Muscle of leg (tissue), 11 donors: ENCODE data around the gene SRPK1. TPM values are rescaled to one million over a fixed set of nuclear protein-coding genes. Genes with fewer than 3 reads are reported as not detected.
"Not testable (repeated sequence)": the region's sequence is repeated elsewhere in the genome, so short reads cannot be mapped to it uniquely, and the experiment has no call there.

Experiments
- DNase-seq: peaks from one replicate; pipeline ENCODE4 v3.0.0; 2013
- H3K27ac ChIP-seq: one replicate; pipeline ENCODE4 v1.5.1; 2013; ENCODE audit warnings: mild to moderate bottlenecking, low read length, control low read depth
- H3K27me3 ChIP-seq: one replicate; pipeline ENCODE4 v1.6.1; 2013; ENCODE audit warnings: low read length; ENCODE audit not compliant: control insufficient read depth, insufficient read depth
- H3K36me3 ChIP-seq: one replicate; pipeline ENCODE4 v1.6.1; 2013; ENCODE audit warnings: low read length; ENCODE audit not compliant: control insufficient read depth, insufficient read depth
- H3K4me1 ChIP-seq: one replicate; pipeline ENCODE4 v1.6.1; 2013; ENCODE audit warnings: low read length; ENCODE audit not compliant: control insufficient read depth, insufficient read depth
- H3K4me3 ChIP-seq: one replicate; pipeline ENCODE4 v1.5.1; 2013; ENCODE audit warnings: low read length, control low read depth
- H3K9me3 ChIP-seq: replicated peaks from 2 replicates; pipeline ENCODE4 v1.6.1; 2013; ENCODE audit warnings: low read depth, low read length; ENCODE audit not compliant: control insufficient read depth
- WGBS: methylation state at CpG from one replicate; pipeline ENCODE4 v1.1.5; 2013; ENCODE audit warnings: missing lambda C conversion rate; ENCODE audit not compliant: insufficient coverage; 5-methylcytosine and 5-hydroxymethylcytosine counted together
- polyA plus RNA-seq, 8 donors: library from polyadenylated mRNA; unstranded; fragments of 120-200 nt; gene quantifications; one replicate each; pipeline versions ENCODE4 v1.2.1 to v1.2.3, GENCODE V29; 2013; ENCODE audit warnings: inconsistent platforms in 1 of 8, low replicate concordance in 1 of 8; ENCODE audit not compliant: insufficient read length in 8 of 8, insufficient read depth in 1 of 8
- total RNA-seq: library from RNA; stranded (reverse); fragments of 120-200 nt; gene quantifications from one replicate; pipeline ENCODE4 v1.2.4, GENCODE V29; 2013

SRPK1 gene
- total and polyA plus RNA-seq, 9 donors: 14.2 to 24.2 (median 17.5) TPM

DNA sequence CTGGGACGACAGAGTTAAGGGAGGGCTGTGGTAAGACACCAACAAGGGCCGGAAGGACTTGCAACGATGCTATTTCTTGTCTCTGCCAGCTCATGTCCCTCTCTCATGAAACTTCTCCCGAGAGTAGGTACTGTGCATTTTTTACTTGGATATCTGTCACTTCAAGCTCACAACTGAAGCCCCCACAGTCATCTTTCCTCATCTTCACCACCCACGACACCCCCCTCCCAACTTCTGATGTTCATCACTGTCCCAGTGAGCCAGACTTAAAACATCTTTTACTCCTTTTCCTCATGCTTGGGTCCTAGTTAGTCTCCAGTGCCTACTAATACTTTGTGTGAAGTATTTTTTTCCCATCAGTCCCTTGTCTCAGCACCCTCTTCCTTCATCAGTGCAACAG lies 34.6 kb upstream of the SRPK1 start:
- no peak overlapping the region for H3K27ac ChIP-seq
- no peaks in the 10 kb centered on the region for H3K36me3 ChIP-seq
- H3K4me3 ChIP-seq: no peak overlapping the region
- H3K9me3 ChIP-seq: no peaks in the 10 kb centered on the region
- no peaks in the 10 kb centered on the region for H3K4me1 ChIP-seq
- 80% methylated on average over 5 of the region's 5 CpGs for WGBS
- DNase-seq: no peak
- peaks cover 3% of the 10 kb centered on the region for H3K27me3 ChIP-seq

DNA sequence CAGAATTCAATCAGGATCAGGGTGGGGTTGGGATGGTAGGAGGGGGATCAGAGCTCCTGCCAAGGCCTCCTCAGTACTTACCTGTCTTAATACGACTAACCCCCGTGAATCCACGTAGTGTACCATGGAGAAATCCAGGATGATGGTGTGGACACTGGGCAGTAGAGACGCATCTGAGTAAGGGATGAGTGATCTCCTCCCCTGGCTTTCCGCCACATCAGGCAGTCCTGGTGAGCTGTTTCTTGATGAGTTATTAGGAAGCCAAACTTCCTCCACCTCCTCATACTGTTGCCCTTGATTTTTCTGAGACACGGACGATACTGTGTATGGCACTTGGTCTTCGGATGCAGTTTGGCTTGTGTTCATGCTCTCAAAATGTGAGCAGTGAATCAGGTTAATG lies 34.2 kb upstream of the SRPK1 start:
- Histone ChIP-seq H3K36me3 (no peaks in the 10 kb centered on the region), H3K27ac (no peak overlapping the region), H3K9me3 (no peaks in the 10 kb centered on the region), H3K27me3 (peaks cover 3% of the 10 kb centered on the region), H3K4me3 (no peak overlapping the region), H3K4me1 (no peaks in the 10 kb centered on the region)
- WGBS: 84% methylated on average over 5 of the region's 8 CpGs
- DNase-seq: no peak

DNA sequence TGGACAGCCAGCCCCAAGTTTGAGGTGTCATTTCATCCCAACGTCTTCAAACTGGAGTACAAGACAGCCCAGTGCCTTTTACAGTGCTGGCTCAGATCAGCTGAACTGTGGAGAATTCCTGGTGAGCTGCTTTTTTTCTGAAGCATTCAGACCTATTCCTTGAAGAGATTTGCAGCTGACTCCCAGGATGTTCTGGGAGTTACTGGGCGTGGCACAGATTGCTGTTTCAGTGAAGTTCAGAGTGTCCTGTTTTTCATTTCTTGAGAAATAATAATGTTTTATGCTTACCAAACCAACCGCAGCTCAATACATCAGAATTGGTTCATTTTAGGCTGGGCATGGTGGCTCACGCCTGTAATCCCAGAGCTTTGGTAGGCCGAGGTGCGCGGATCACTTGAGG lies 33.4 kb upstream of the SRPK1 start:
- Histone ChIP-seq H3K27me3 (peaks cover 3% of the 10 kb centered on the region), H3K9me3 (no peaks in the 10 kb centered on the region)
- 90% methylated on average over 4 of the region's 7 CpGs for WGBS

DNA sequence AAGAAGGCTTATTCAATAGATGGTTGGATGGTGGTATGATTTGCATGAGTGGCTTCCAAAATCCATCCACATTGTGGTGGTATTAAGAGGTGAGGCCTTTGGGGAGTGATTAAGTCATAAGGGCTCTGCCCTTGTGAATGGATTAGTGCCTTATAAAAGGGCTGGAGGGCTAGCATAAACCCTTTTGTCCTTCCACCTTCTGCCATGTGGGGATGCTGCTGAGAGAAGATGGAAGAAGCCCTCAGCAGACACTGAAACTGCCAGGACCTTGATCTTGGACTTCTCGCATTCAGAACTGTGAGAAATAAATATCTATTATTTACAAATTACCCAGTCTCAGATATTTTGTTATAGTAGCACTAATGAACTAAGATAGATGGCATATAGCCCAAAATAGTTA lies 27.8 kb upstream of the SRPK1 start:
- WGBS: no CpG with 5 or more reads among the region's 1 CpG
- Histone ChIP-seq H3K9me3 (no peaks in the 10 kb centered on the region), H3K27me3 (no peaks in the 10 kb centered on the region), H3K27ac (no peak overlapping the region), H3K36me3 (no peaks in the 10 kb centered on the region), H3K4me1 (no peaks in the 10 kb centered on the region), H3K4me3 (no peak overlapping the region)
- DNase-seq: no peak

More for the DNA sequence above, 33.4 kb upstream of the SRPK1 start:
- H3K4me1 ChIP-seq: no peaks in the 10 kb centered on the region
- no peaks in the 10 kb centered on the region for H3K36me3 ChIP-seq
- no peak overlapping the region for H3K27ac ChIP-seq
- no peak for DNase-seq
- H3K4me3 ChIP-seq: no peak overlapping the region

DNA sequence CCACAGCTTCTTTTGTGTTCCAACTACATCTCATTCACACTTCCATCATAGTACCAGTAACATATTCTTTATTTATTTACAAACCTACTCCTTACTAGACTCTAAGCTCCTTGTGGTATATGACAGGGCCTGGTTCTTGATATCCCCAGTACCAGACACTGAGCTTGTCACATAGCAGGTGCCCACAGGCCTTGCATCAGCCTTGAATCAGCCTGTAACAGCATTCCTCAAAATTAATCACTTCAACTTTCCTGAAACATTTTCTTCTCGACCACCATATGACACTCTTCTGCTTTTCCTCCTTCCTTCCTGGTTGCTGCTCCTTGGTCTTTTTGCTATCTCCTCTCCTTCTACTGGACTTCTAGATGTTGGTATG lies 24.7 kb upstream of the SRPK1 start:
- H3K27me3 ChIP-seq: no peaks in the 10 kb centered on the region
- no peaks in the 10 kb centered on the region for H3K4me1 ChIP-seq
- no peaks in the 10 kb centered on the region for H3K36me3 ChIP-seq
- 78% methylated on average over 1 of the region's 1 CpG for WGBS
- H3K4me3 ChIP-seq: no peak overlapping the region
- DNase-seq: no peak
- H3K27ac ChIP-seq: no peak overlapping the region
- H3K9me3 ChIP-seq: no peaks in the 10 kb centered on the region

DNA sequence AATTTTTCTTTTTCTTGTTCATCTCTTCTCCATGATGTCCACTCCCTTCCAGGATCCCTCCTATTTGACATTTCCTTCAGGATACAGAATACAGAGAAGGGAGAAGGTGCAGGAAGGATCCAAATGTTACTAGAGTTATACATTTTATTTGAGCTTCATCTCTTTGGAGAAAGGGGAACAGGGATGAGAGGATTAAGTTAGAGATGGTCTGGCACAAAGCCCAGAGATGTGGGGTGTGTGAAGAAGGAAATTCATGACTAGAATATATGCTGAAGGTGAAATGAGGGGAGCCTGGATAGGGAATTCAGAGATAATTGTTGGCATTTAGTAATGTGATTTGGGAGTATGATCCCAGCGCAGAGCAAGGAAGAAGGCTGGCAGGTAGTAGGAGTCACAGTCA lies 22.5 kb upstream of the SRPK1 start:
- Histone ChIP-seq H3K36me3 (no peaks in the 10 kb centered on the region), H3K4me3 (no peak overlapping the region), H3K27ac (no peak overlapping the region), H3K9me3 (no peaks in the 10 kb centered on the region), H3K4me1 (no peaks in the 10 kb centered on the region), H3K27me3 (no peaks in the 10 kb centered on the region)
- DNase-seq: no peak
- WGBS: 86% methylated on average over 1 of the region's 1 CpG

DNA sequence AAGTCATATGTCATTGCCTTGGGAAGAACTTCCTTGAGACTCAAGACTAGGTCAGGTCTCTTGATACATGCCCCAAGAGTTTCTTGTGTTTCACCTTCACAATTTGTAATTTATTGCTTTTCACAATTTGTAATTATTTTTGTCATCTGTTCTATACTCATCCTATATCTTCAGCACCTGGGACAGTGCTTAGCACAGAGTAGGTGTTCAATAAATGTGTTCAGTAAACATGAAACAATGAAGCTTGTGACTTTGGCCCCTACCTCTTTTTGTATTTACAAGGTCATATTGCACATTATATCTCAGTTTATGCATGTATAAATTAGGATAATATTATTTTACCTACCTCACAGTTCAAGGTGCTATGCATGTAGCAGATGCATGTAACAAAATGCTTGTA lies 21.5 kb upstream of the SRPK1 start:
- Histone ChIP-seq H3K27me3 (no peaks in the 10 kb centered on the region), H3K36me3 (no peaks in the 10 kb centered on the region), H3K4me1 (no peaks in the 10 kb centered on the region), H3K9me3 (no peaks in the 10 kb centered on the region), H3K4me3 (no peak overlapping the region), H3K27ac (no peak overlapping the region)
- no peak for DNase-seq

DNA sequence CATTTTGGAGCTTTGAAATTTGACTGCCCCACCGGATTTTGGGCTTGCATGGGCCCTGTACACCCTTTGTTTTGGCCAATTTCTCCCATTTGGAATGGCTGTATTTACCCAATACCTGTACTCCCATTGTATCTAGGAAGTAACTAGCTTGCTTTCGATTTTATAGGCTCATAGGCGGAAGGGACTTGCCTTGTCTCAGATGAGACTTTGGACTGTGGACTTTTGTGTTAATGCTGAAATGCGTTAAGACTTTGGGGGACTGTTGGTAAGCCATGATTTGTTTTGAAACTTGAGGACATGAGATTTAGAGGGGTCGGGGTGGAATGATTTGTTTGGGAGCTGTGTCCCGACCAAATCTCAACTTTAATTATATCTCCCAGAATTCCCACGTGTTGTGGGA lies 20.3 kb upstream of the SRPK1 start:
- not testable (repeated sequence) for H3K9me3 ChIP-seq, H3K27me3 ChIP-seq, H3K4me1 ChIP-seq, H3K27ac ChIP-seq, DNase-seq, H3K4me3 ChIP-seq, H3K36me3 ChIP-seq
- 100% methylated on average over 1 of the region's 7 CpGs for WGBS

DNA sequence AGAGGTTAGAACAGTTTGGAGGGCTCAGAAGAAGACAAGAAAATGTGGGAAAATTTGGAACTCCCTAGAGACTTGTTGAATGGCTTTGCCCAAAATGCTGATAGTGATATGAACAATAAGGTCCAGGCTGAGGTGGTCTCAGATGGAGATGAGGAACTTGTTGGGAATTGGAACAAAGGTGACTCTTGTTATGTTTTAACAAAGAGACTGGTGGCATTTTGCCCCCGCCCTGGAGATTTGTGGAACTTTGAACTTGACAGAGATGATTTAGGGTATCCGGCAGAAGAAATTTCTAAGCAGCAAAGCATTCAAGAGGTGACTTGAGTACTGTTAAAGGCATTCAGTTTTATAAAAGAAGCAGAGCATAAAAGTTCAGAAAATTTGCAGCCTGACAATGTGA lies 19.1 kb upstream of the SRPK1 start:
- not testable (repeated sequence) for H3K27me3 ChIP-seq, DNase-seq, H3K4me3 ChIP-seq, H3K9me3 ChIP-seq, H3K4me1 ChIP-seq, H3K36me3 ChIP-seq, H3K27ac ChIP-seq
- 92% methylated on average over 2 of the region's 2 CpGs for WGBS

DNA sequence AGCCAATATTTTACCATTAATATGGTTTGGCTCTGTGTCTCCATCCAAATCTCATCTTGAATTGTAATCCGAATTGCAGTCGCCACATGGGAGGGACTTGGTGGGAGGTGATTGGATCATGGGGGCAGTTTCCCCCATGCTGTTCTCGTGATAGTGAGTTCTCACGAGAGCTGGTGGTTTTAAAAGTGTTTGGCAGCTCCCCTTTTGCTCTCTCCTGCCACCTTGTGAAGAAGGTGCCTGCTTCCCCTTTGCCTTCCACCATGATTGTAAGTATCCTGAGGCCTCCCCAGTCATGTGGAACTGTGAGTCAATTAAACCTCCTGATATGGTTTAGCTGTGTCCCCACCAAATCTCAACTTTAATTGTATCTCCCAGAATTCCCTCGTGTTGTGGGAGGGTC lies 18.4 kb upstream of the SRPK1 start:
- not testable (repeated sequence) for H3K9me3 ChIP-seq, H3K4me1 ChIP-seq, DNase-seq, H3K27me3 ChIP-seq, H3K4me3 ChIP-seq, H3K27ac ChIP-seq, H3K36me3 ChIP-seq
- WGBS: no CpG with 5 or more reads among the region's 5 CpGs

DNA sequence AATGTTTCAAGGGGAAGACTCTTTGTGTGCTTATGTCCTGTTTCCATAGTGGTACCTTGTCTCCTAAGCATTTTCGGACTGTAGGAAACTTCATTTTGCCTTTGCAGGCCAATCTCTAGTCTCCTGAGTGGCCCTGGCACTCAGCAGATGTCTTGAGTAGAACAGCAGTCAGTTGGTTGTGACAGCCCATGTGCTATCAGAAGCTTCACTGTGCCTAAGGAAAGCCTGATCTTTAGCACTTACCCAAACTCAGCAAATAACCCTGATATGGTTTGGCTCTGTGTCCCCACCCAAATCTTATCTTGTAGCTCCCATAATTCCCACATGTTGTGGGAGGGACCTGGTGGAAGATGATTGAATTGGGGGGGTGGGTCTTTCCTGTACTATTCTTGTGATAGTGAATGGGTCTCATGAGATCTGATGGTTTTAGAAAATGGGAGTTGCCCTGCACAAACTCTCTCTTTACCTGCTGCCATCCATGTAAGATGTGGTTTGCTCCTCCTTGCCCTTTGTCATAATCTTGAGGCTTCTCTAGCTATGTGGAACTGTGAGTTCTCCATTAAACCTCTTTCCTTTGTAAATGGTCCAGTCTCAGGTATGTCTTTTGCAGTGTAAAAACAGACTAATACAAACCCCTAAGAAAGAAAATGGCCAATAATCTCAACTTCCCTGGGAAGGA lies 15.9 kb upstream of the SRPK1 start:
- 86% methylated on average over 1 of the region's 1 CpG for WGBS
- H3K9me3 ChIP-seq: no peaks in the 10 kb centered on the region

More for the DNA sequence above, 15.9 kb upstream of the SRPK1 start:
- Histone ChIP-seq H3K4me1 (no peaks in the 10 kb centered on the region), H3K4me3 (no peak overlapping the region), H3K36me3 (no peaks in the 10 kb centered on the region), H3K27ac (no peak overlapping the region), H3K27me3 (peaks cover 2% of the 10 kb centered on the region)
- no peak for DNase-seq
